Measurements from ENCODE around the gene PEX11A.
"Not testable (repeated sequence)": the region's sequence is repeated elsewhere in the genome, so short reads cannot be mapped to it uniquely, and the experiment has no call there.

PEX11A gene, protein sequence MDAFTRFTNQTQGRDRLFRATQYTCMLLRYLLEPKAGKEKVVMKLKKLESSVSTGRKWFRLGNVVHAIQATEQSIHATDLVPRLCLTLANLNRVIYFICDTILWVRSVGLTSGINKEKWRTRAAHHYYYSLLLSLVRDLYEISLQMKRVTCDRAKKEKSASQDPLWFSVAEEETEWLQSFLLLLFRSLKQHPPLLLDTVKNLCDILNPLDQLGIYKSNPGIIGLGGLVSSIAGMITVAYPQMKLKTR

DNA sequence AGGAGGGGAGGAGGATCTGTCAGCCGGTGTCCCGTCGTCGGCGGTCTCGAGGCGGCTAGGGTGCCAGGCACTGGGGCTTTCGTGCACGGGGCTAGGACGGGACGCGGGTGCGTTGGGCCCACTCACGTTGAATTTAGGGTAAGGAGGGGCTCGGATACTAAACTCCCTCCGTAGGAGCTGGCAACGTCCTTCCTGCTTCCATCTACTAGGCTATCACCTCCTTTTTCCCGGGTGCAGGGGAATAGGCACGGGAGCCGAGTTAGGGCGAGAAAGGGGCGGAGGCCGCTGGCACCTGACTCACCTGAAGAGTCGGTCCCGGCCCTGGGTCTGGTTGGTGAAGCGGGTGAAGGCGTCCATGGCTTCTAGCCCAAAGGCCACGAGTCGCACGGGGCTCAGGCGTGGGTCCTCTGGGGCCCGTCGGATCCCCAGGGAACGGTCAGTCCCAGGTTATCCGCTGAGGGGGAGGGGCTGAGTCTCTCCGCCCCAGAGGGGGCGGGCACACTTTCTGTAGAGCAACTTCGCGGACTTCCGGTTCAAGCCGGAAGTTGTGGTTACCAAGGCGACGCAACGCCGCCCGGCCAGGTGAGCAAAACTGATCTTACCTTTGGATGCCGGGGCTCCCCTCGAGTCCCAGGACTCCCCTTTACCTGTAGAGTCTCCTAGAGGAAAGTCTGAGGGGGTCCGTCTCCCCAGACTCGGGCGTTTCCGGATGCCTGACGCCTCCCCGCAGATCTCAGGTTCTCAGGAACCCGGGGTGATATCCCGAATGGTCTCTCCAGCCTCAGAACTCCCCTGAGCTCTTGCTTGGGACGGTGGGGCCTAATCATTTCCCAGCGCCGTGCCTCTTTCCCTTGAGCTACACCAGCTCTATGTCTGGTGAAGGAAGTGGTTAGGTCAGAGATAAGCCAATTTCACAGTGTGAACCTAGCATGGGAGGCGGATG lies at the start of gene PEX11A, which contains the start of gene WDR93:
TSS of gene PEX11A (minus strand) at position 479 of the 943 bp plus-strand sequence. CDS start at position 357, 122 bp downstream.
TSS of gene WDR93 (plus strand) at position 536 of the 943 bp plus-strand sequence. CDS start 10,936 bp downstream, outside the sequence.
- peak; percentile 54 for DNase-seq (ENCODE audit: low read depth)

- DNase-seq (ENCODE audit: low read depth): no peak
Observed at GRCh38 chr15:89740137-89740536, 49.6 kb upstream of the PEX11A start.

DNA sequence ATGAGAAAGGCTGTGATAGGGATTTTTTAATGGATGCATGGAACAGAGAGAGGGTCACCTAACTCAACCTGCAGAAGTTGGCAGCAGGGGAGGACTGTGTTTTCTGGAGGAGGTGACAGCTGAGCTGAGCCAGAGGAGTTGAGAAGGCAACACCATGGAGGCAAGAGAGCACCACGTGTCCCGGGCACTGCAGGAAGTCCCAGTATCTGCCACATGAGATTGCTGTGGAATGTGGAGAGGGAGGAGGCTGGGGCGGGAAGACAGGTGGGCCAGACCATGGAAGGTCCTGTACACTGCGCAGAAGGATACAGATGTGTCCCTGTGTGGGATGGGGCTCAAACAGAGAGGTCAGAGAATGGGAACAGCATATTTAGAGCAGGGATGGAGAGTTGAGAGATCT lies 45.2 kb upstream of the PEX11A start:
- DNase-seq (ENCODE audit: low read depth): no peak

- DNase-seq (ENCODE audit: low read depth): no peak
Observed at GRCh38 chr15:89732451-89733172, 42.1 kb upstream of the PEX11A start.

- no peak for DNase-seq (ENCODE audit: low read depth)
Observed at GRCh38 chr15:89731275-89731674, 40.7 kb upstream of the PEX11A start.

DNA sequence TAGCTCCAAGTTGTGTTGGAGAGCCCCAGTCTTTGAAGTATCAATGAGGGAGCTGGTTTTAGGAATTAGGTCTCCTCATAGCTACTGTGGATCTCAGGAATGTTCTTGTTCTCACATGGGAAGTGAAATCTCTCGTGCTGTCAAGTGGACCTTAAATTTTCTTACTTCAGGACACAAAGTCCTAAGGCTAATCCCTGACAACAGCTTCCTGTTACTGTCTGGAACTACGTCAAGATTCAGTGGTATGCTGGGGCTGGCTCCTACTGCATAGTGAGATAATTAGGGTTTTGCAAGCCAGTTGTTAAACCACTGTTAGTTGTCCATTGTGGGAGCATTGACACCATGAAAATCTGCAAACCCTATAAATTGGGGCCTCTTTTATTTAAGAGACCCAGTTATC lies 37.7 kb upstream of the PEX11A start:
- no peak for DNase-seq (ENCODE audit: low read depth)

DNA sequence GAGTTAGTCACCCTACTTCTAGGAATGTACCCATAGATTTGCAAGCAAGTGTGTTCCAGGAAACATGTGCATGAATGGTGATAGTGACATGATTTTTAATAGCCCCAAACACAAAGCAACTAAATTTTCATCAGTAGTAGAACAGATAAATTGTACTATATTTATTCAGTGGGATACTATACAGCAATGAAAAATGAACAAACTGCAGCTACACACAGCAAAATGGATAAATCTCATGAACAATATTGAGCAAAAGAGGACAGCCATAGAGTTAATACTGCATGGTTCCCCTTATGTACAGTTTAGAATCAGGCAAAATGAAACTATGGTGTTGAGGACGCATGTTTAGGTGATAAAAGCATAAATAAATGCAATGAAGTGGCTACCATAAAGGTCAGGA lies 34.5 kb upstream of the PEX11A start:
- no peak for DNase-seq (ENCODE audit: low read depth)

- no peak for DNase-seq (ENCODE audit: low read depth)
Observed at GRCh38 chr15:89724621-89725020, 34.1 kb upstream of the PEX11A start.

DNA sequence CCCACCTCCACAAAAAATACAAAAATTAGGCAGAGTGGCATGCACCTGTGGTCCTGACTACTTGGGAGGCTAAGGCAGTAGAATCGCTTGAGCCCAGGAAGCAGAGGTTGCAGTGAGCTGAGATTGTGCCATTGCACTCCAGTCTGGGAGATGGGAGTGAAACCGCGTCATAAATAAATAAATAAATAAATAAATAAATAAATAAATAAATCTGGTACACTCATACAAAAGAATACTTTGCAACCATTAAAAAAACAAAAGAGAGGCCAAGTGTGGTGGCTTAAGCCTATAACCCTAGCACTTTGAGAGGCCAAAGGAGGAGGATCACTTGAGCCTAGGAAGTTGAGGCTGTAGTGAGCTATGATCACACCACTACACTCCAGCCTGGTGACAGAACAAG lies 32.5 kb upstream of the PEX11A start:
- DNase-seq (ENCODE audit: low read depth): no peak

DNA sequence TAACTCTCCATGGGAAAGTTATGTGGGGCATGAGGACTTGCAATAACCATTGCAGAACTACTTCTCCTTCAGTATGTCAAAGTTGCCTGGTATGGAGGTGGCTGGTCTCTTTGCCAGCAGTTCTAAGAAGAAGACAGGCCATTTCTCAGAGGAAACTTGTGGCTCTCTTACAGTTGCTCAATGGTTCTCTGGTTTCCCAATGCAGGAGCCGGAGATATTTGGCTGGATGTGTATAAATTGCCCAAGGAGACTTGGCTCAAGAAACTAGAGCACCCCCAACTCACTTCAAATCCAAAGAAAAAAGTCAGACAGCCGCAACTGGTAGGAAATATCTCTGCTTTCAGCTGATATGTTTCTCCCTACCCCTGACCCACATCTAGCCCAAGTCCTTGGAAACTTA lies 24.2 kb upstream of the PEX11A start:
- no peak for DNase-seq (ENCODE audit: low read depth)

DNA sequence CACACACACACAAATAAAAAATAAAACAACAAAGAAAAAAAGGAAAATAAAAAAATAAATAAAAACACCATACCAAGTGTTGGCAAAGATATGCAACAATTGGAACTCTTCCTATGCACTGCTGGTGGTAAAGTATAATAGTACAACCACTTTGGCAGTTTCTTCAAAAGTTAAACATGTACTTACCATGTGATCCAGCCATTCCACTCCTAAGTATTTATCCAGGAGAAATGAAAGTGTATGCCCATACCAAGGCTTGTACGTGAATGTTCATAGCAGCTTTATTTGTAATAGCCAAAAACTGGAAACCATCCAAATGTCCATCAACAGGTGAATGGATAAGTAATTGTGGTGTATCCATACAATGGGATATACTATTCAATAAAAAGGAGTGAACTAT lies 17.0 kb upstream of the PEX11A start:
- DNase-seq (ENCODE audit: low read depth): no peak

DNA sequence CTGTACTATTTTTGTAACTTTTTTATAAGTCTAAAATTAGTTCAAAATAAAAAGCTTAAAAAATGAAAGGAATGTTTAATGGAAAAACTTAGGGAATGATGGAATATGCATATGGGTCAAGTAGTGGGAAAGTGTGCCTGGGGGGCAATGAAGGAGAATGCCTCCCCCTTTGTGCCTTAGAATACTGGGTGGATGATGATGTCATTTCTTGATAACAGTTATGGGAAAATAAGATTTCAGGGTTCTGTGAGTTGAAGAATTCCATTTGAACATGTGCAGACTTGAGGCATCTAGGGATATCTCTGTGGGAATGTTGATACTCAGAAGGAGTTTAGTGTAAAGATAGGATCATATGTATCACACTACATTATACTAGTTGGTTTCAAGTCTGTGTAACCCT lies 13.9 kb upstream of the PEX11A start:
- no peak for DNase-seq (ENCODE audit: low read depth)

DNA sequence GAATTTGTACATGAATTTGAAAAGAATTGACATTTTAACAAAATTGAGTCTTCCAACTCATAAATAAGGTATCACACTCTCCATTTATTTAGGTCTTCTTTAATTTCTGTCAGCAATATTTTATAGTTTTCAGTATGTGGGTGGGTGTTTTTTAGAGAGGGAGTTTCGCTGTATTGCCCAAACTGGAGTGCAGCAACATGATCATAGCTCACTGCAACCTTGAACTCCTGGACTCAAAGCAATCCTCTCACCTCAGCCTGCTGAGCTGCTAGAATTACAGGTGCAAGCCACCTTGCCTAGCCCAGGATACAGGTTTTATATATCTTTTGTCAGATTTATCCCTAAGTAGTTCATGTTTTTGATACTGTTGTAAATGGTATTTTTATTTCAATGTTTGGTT lies 4.6 kb upstream of the PEX11A start:
- DNase-seq (ENCODE audit: low read depth): no peak

GRCh38 chr15:89693696-89694095 lies 3.1 kb upstream of the PEX11A start:
- DNase-seq (ENCODE audit: low read depth): no peak

DNA sequence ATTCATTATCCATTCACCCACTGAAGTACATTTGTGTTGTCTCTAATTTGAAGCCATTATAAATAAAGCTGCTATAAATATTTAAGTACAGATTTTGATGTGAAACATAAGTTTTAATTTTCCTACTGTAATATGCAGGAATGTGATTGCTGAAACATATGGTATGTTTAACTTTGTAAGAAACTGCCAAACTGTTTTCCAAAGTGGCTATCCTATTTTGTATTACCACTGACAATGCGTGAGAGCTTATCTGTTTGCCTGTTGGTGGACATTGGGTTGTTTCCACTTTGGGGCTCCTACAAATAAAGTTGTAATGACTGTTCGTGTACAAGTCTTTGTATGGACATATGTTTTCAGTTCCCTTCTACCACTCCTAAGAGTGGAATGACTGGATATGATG lies 2.5 kb upstream of the PEX11A start:
- DNase-seq (ENCODE audit: low read depth): no peak

GRCh38 chr15:89689930-89690275 lies 651 bp downstream of the PEX11A start:
- DNase-seq (ENCODE audit: low read depth): not testable (repeated sequence)

DNA sequence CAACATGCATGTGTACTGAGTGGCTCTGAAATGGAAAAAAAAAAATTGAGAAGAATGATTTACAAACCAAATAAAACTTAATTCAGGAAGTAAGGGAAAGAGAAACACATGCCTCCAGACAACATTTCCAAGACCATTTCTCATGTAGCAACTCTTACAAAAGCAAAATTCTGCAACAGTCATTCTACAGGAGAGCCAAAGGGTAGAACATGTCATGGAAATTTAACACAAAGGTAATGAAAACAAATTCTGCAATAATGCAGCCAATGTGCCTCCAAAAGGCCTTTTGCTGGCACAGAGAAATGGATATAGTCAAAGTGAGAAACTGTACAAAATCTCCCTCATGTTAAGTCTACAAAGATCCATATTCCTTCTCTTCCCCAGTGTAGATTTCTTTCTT lies 4.0 kb downstream of the PEX11A start:
- DNase-seq (ENCODE audit: low read depth): no peak

- DNase-seq (ENCODE audit: low read depth): no peak
Observed at GRCh38 chr15:89685995-89686394, 4.6 kb downstream of the PEX11A start.

DNA sequence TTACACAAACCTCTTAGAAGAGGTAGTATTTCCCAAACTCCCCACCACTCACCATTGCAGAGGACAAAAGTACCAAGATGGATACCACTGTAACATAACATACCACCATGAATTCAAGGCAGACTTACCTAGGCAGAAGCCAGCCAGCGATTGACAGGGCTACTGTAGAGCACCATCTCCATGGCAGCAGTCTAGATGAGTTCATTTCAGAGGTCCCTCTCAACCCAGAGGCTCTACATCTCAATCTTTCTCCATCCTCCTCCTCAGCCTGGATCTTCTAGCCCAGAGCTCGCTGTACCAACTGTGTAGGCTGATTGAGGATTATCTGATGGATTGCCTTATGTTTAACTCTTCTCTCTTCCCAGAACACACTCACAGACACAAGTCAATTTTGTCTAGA lies 9.4 kb downstream of the PEX11A start:
- no peak for DNase-seq (ENCODE audit: low read depth)

- no peak for DNase-seq (ENCODE audit: low read depth)
Observed at GRCh38 chr15:89680282-89680873, 10.2 kb downstream of the PEX11A start.

DNA sequence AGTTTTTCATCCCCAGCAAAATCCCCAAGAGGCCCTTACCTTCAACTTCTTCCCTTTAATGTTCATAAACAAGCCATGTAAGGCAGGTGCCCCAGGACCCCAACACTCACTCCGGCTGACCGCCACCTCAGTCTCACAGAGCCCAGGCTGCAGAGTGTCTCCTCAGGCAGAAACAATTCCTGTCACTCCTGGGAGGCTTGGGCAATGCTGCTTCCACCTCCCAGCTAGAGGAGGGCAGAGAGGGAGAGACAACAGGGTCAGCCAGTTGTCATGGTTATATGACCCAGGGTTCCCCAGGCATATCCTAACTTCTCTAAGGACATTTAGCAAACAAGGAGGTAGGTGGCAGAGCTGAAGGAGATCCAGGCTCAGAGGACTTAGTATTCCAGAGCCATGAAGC lies 11.3 kb downstream of the PEX11A start, which contains the start of gene PLIN1:
TSS of gene PLIN1 (minus strand) at position 156 of the 400 bp plus-strand sequence. CDS start 1,878 bp downstream, outside the sequence.
- DNase-seq (ENCODE audit: low read depth): no peak

GRCh38 chr15:89677381-89677780 lies 13.2 kb downstream of the PEX11A start:
- no peak for DNase-seq (ENCODE audit: low read depth)

All from stimulated activated CD8-positive, alpha-beta memory T cell treated with anti-CD3 and anti-CD28 coated beads, Interleukin-15, amount 100 ng/mL, for 1 hour (primary cell).